Measurements from ENCODE around the gene SSU72.
"Not testable (repeated sequence)": the region's sequence is repeated elsewhere in the genome, so short reads cannot be mapped to it uniquely, and the experiment has no call there.

Gene SSU72

DNA sequence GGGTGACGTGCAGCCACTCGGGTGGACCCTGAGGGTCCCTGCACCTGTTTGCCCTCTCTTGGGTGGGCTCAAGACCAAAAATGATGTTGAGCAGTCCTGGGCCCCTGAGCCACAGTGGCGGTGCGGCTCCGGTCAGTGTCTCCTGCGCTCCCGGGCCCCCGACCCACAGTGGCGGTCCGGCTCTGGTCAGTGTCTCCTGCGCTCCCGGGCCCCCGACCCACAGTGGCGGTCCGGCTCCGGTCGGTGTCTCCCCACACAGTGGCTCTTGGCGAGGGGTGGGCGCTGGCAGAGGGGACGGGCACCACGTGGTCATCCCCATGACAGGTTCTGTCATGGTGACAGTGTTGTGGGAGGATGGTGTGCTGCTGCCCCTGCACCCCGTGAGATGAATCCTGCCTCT, 80.4 kb downstream of the SSU72 start:
- DNase-seq = not testable (repeated sequence)
